Islet of Langerhans (tissue), 1 donor: ENCODE results near the gene DBX1.

Experiments
- FAIRE-seq: peaks from one replicate; lab custom pipeline; 2011; peaks lifted over from hg19 to GRCh38; lab: Jason Lieb, UNC

DBX1 gene

DNA sequence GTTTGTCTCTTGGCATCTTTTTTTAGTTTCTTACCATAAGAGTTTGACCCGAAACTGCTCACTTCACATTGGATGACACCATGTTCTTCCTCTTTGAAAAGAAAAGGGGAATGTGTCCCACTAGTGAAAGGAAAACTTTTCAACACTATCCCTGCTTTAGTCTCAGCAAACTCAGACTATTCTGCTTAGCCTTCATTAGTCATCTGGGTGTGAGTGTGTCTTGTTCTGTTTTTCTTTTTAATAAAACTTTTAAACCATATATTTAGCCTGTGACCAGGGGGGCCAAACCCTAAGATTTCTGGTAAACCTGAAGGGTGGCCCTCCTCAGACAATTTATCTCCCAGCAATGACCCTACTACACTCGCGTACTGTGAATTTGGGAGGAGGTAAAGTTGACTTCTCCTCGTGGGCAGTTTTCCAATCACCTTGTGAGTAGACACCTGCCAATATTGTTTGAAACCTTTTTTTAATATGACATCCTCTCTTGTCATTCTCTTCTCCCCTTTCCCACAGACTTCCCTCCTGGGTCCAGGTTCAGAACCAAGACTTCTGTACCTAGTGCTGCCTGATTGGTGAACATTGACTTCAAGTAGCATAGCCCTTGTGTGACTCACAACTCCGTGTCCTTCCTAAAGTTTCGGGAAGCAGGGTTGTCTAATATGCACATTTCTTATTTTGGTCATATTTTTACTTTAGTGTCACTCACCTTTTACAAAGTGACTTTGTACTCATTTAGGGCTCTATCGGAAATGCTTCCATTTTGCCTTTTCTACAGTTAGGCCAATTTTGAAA is 39.9 kb downstream of the DBX1 start:
- FAIRE-seq = no peak

DNA sequence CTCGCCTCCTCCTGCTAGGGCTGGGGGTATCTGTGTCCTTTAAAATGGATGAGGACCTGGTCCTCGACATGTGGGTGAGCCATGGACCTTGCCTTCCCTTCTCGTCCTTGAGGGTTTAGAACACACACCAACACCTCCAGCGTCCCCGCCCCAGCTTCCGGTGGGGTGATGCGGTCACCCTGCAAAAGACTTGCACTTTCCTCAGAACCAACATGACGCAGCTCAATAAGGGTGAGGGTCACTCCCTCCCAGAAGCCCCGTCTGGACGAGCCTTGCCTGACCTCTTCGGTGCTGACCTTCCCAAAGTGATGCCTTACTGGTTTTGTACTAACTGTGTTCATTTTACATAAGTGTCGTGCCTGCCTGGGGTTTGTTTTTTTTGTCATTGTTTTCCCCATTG is 41.0 kb downstream of the DBX1 start:
- FAIRE-seq = no peak

DNA sequence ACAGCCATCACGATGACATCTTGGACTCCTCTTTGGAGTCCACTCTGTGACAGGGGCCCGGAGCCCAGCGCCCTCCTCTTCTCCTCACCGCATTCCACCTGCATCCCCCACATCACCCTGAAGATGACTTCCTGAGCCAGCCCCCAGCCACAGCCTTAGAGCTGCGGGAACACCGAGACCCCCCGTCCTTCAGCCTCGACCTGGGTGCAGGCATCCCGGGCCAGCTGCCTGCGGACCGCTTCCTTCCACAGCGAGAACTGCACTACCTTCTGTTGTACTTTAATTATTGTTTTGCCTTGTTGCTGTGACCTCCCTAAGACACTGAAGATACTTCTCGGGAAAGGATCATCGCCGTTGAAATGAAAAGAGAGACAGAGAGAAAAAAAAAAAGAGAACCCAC is 42.1 kb downstream of the DBX1 start:
- FAIRE-seq = no peak

DNA sequence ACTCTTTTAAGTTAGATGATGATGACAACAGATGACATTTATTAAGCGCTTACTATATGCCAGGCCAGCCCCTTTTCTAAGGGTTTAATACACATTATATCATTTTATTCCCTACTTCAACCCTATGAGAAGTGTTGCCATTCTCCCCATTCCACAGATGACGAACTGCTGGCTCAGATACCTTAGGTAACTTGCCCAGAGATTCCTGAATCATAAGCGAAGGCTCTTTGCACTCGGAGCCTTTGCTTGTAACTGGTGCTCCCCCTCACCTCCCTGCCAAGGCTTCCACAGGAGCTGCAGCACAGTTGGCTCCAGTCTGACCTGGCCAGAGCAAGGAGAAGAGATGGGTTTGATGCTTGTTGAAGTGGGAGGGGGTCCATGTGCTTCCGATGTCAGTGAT is 43.0 kb downstream of the DBX1 start:
- FAIRE-seq = no peak

DNA sequence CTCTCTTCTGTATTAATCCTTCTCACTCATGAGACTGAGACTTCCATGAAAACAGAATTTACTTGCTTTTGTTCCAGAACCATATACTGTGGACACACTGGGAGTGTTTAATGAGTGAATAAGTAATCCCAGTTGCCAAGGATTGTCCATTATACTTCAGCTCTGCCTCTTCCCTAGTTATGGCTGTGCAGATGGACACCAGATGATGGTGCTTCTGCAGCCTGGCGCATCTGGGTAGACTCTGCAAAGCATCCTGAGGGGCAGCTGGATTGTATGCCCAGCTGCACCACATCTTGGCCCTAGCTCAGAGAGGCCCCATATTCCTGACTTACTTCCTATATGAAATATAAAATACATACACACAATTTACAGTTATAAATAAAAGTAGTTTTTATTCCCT is 43.5 kb downstream of the DBX1 start:
- FAIRE-seq = no peak

DNA sequence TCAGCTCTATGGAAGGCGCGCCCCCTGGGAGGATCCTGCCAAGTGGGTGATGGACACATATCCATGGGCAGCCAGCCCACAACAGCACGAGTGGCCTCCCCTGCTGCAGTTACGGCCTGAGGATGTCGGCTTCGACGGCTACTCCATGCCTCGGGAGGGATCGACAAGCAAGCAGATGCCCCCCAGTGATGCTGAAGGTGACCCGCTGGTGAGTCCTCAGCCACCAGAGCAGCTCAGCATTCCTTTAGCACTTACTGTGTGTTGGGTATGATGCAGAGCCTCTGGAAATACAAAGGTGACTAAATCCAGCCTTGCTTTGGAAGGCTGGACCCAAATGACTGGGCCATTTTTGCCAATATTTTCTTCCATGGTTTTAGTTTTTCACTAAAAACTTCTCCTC is 45.7 kb downstream of the DBX1 start:
- FAIRE-seq = no peak

DNA sequence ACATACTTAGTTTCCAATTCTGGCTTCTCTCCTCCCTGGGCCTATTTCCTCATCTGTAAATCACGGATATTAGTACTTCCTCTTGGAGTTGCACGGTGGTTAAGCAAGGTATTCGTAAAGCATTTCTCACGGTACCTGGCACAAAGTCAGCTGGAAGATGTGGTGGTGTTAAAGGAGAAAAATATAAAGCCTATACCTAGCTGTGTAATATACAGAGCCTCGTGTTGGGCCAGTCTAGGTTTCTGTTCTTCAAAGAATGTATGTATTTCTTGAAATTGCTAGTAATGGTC is 47.2 kb downstream of the DBX1 start:
- no peak for FAIRE-seq

DNA sequence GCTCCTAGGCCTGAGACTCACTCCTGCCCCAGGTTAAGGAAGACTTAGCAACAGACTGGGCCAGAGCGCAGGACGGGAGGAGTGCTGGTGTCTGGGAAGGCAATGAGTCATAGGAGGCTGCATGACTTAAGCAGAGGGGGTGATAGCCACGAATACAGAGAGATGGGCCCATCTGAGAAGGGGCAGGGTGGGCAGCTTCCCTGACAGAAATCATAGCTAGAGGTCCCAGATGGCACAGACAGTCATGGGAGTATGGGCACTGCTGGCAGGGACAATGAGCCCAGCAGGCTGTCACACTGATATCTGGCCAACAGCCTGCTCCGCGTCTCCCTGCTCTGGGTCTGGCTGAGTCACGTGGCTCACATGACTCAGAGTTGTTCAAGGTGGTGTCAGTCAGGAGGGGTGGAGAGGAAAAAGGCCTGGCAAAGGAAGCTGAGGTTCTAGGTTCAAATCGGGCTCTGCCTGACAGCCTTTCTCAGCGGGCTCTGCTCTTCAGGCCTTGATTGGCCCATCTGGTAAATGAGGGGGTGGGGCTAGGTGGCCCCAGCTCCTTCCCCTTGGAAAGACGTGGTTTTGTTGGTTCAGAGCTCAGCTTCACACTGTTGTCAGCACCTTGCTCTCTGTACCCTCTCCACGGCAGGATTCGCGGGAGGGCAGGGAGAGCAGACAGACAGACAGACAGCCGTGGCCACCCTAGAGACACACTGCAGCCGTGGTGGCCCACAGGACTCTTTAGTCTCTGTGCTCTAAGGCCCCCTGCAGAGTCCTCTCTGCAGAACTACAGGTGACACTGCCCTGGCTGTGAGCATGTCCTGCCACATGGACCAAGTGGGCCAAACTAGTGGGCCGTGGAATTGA is 47.8 kb downstream of the DBX1 start:
- FAIRE-seq = no peak

DNA sequence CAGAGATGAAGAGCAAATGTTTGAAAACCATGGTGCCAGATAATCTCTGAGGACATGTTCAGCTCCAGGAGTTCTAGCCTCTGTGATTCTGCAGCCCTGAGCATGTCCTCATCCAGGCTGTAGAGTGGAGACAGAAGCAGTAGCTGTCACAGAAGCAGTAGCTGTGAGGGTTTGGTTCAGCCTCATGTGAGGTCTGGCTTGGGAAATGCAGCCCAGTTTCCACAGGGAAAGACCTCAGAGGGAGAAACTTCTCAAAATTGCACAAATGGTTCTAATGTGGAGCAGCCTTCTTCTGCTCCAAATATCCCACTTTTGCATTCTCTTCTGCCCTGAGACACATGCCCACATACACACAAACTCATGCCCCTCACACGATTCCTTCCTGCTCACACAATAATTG is 48.4 kb downstream of the DBX1 start:
- FAIRE-seq = no peak

DNA sequence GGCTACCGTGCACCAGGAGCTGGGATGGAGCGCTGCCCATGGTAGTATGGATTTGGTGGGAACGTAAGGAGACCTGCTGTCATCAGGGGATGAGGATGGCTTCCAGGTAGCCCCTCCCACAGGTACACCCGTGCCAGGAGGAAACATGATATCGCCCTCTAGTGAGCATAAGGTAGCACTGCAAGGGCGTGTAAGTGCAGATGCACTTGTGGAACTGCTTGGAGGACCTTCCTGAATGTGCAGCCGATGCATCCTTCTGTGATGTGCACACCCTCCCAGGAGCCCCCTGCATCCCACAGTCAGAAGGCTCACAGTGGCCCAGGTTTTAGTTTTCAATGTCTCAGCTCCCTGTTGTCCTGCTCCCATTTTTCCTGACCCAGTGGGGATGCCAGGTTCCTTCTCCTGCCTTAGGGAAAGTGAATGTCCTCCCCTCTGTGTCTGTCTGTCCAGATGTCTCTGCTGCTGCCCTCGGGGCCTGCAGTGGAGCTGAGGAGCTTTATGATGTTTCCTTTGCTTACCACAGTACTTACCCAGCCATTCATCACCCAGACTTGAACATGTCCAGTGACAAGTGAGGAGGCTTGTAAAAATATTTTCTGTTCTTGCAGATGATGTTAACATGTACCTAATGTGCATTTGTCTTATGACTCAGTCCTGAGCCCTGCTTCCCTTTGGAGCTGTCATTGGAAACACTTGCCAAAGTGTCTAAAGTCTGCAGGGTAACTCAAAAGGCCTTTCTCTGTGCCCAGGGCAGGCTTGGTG is 49.2 kb downstream of the DBX1 start:
- no peak for FAIRE-seq

DNA sequence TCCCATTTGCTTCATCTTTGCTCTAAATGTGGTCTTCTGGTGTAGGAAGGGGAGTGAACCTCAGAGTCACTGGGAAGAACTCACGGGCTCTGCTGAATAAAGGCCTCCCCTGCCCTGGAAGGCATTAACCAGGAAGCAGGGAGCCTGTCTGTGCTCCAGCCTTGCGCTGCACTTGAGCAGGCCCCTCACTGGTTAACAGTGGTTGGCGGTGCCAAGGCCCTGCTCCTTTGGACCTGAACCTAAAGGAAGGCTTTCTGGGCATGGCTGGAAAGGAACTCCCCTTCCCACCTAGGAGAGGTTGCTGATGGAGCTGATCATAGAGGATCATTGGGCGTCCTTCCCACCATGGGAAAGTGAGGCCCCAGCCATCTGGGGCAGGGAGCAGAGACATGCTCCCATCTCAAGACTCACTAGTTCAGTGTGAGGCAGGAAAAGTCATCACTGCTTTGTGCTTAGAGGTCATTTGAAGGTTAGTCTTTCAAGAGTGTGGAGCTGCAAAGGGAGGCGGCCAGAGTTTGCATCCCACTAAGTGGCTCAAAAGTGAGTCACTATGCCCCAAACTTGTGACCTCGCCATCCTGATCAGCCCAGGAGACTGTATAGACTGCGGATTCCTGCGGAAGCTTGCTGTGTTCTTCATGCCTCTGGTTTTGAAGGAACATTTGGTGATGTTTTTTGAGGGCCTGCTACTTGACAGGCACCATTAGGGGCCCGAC is 50.4 kb downstream of the DBX1 start:
- no peak for FAIRE-seq
